Muscle of arm (tissue), 14 donors: ENCODE data around the gene WIPI1. TPM values are rescaled to one million over a fixed set of nuclear protein-coding genes. Genes with fewer than 3 reads are reported as not detected.
"Not testable (repeated sequence)": the region's sequence is repeated elsewhere in the genome, so short reads cannot be mapped to it uniquely, and the experiment has no call there.

Source experiments
- DNase-seq: peaks from one replicate; pipeline ENCODE4 v3.0.0-alpha.2; 2013
- long read RNA-seq, 11 donors: transcript quantifications; one replicate each; lab custom pipeline, GENCODE V29; 2026
- polyA plus RNA-seq, 12 donors: library from polyadenylated mRNA; unstranded; fragments of 120-200 nt; gene quantifications; one replicate each; pipeline ENCODE4 v1.2.1, GENCODE V29; 2013; ENCODE audit not compliant: insufficient read length in 12 of 12

WIPI1 gene
- polyA plus RNA-seq = 10 to 100 TPM in 11 of 12 donors, not detected in 1; 40.0 to 56.7 (median 45.3) TPM
- long read RNA-seq, donor 1, partial matches to known transcripts = 6 of 16 reads
- long read RNA-seq, donor 1, other reads (novel, unspliced or antisense) = 0 of 16 reads
- long read RNA-seq, donor 2, transcript WIPI1-201 (13 exons, 1,832 nt) = major isoform, 8 of 11 reads
- long read RNA-seq, donor 2, partial matches to known transcripts = 0 of 11 reads
- long read RNA-seq, donor 2, other reads (novel, unspliced or antisense) = 0 of 11 reads
- long read RNA-seq, donor 3, partial matches to known transcripts = 8 of 12 reads
- long read RNA-seq, donor 3, other reads (novel, unspliced or antisense) = 0 of 12 reads
- long read RNA-seq, donor 4, partial matches to known transcripts = 0 of 4 reads
- long read RNA-seq, donor 4, other reads (novel, unspliced or antisense) = 0 of 4 reads
- long read RNA-seq, donor 5, transcript WIPI1-201 (13 exons, 1,832 nt) = major isoform, 11 of 13 reads
- long read RNA-seq, donor 5, partial matches to known transcripts = 0 of 13 reads
- long read RNA-seq, donor 5, other reads (novel, unspliced or antisense) = 0 of 13 reads
- long read RNA-seq, donor 6, partial matches to known transcripts = 0 of 4 reads
- long read RNA-seq, donor 6, other reads (novel, unspliced or antisense) = 0 of 4 reads
- long read RNA-seq, donor 7, transcript WIPI1-201 (13 exons, 1,832 nt) = major isoform, 5 of 13 reads
- long read RNA-seq, donor 7, partial matches to known transcripts = 6 of 13 reads
- long read RNA-seq, donor 7, other reads (novel, unspliced or antisense) = 0 of 13 reads
- long read RNA-seq, donor 8, partial matches to known transcripts = 0 of 6 reads
- long read RNA-seq, donor 8, other reads (novel, unspliced or antisense) = 0 of 6 reads
- long read RNA-seq, donor 9, partial matches to known transcripts = 0 of 3 reads
- long read RNA-seq, donor 9, other reads (novel, unspliced or antisense) = 0 of 3 reads
- long read RNA-seq, donor 10, partial matches to known transcripts = 0 of 6 reads
- long read RNA-seq, donor 10, other reads (novel, unspliced or antisense) = 0 of 6 reads
- long read RNA-seq, donor 11, partial matches to known transcripts = 16 of 21 reads
- long read RNA-seq, donor 11, other reads (novel, unspliced or antisense) = 0 of 21 reads

DNA sequence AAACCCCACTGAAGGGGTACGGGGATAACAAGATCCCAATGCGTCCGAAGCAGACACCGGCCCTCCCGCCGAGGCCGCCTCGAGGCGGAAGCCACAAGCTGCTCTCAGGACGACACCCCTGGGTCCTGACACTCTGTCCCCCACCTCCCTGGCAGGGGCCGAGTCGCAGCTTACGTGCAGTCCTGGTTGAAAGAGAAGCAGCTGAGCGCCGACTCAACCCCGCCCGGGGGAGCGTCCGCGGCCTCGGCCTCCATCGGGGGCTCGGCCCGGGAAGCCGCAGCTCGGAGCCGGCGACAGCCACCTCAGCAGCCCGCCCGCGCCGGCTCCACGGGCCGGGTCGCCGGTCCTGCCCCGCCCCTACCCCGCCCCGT, at the start of gene WIPI1:
WIPI1 (minus strand) TSS at position 329 of the 371 bp plus-strand sequence; CDS start at position 254, 75 bp downstream.
- no peak for DNase-seq

GRCh38 chr17:68505951-68506350, 48.7 kb upstream of the WIPI1 start:
- DNase-seq = no peak

GRCh38 chr17:68501074-68501473, 43.8 kb upstream of the WIPI1 start:
- no peak for DNase-seq

DNA sequence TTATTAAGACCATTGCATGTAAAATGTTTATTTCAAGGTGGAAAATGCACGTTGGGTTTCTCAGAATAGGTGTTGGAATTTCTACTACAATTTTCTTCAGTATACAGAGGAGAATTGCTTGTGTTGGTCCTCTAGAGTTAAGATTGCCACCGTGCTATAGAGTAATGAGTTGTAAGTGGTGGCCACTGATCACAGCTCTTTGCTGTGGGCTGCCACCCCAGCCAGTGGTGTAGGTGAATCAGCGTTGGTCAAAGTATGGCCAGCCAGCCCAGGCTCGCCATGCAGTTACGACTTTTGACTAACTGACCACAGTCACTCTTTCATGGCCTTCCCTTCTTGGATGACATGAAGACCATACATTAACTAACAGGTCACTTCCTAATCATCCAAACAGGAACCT, 42.3 kb upstream of the WIPI1 start:
- DNase-seq = no peak

- DNase-seq = no peak
Measured at GRCh38 chr17:68498479-68499326, 41.4 kb upstream of the WIPI1 start.

DNA sequence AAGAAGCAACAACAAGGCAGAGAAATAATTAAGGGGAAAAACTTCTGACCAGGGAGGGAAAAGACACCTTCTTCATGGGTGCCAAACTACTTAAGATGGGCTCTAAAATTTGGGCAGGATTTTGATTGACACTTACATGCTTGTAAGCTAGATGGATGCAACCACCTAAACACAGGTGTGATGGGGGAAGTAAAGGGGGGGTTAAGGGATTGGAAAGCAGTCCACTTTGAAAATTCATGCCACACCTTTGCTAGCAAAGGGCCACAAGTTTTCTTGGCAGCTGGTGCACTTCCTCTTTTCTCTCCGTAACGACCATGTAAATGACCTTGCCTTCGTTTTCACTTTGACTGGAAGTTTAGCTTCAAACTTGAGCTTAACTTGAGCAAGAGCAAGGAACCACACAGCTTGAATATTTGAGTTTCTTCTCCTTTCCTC, 40.6 kb upstream of the WIPI1 start:
- DNase-seq = no peak

GRCh38 chr17:68495081-68495480, 37.8 kb upstream of the WIPI1 start:
- DNase-seq = no peak

DNA sequence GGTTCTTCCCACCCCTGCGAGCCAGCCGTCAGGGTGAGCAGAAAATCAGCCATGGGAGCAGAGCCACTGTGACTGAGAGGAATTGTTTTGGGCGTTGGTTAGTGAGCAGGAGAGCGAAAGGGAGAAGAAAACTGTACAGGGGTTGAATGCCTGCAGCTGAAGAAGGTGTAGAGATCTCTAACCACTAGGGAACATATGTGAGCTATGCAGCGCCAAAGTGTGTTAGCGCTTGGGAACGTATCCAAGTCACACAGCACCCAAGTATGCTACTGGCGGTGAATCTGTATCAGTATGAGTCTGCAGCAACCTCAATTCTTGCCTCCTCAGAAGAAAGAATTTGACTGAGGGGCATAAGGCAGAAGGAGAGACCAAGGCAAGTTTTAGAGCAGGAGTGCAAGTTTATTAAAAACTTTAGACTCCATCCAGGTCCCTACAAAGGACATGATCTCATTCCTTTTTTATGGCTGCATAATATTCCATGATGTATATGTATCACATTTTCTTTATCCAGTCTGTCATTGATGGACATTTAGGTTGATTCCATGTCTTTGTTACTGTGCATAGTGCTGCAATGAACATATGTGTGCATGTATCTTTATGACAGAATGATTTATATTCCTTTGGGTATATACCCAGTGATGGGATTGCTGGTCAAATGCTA, 35.2 kb upstream of the WIPI1 start:
- not testable (repeated sequence) for DNase-seq

DNA sequence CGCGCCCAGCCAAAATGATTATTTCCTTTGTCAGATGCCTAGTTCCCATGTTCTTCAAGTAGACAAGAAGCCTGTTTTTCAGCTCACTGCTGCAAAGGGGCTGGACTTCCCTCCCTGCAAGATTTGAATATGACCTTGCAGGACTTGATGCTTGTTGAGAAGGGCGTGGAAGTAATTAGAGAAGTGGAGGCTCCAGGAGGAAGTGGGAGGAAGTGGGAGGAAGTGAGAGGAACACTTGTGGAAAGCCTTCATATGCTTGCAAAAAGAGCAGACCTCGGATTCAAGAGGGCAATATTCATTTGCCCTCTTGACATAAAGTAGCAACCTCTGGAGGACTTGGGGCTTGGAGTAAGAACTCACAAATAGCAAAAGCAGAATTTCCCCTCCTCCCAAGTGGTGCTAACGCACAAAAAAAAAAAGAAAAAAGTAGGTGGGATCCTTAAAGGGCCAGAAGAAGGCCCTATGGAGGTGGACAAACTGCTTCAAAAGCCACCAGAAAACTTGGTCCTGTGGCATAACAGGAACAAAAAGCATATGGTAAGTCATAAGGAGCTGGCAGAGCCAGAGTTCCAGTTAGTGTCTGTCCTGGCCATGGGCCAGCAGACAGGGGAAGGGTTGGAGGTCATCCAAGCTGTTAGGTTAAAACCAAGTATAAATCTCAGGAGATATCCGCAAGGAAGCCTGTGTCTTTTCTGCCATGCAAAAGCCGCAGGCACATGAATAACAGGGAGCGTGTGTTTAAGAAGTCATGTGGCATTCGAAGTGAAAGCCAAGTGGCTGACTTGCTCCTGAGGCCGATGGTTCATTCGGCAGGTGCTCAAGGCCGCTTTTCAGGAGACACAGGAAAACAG, 34.3 kb upstream of the WIPI1 start:
- no peak for DNase-seq

DNA sequence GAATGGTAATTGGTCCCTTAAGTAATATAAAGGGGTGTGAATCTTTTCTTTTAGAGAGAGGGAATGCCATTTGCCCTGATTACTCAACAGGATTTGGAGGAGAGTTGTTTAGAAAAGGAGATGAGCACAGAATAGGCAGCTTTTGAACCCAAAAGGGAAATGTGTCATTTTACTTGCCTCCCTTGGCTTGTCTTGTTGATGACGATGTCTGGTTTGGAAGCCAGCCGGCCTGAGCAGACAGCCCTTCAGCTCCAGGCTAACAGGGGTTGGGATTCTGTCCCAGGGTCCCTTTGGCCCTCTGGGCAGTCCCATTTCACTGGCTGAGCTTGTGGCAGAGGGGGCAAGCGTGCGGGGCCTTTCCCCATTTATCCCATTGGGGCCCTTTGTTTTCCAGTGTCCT, 32.6 kb upstream of the WIPI1 start:
- DNase-seq = no peak

DNA sequence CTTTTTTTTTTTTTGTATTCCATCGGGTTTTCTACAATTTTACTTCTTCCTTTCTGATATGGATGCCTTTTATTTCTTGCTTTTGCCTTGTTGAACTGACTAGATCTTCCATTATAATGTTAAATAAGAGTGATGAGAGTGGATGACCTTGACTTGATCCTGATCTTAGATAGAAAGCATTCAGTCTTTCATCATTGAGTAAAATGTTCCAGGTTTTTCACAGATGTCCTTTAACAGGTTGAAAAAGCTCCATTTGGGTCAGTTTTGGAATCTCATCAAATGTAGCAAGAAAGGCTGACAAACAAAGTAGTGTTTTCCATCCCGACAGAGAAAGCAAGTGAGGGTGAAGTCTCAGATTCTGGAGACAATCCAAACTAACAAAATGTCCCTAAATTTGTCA, 27.2 kb upstream of the WIPI1 start:
- no peak for DNase-seq

DNA sequence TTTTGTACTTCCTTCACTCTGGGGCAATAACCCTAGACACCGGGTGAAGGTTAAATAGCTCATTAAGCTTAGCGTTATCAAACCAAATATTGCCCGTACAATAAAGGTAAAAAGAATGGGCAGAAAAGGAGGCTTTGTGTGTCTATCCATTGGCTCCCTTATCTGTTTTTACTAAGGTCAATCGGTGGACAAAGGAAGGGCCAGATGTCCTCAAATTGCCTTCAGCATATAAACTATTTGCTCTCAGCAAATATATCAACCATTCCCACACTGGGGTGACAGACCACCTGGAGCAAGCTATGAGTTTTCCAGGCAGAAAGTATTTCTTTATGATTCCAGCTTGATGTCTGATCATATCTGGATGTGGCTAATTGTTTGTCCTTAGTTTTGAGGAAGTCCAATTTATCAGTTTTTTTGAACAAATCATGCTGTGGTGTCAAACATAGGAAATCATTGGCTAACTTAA, 25.3 kb upstream of the WIPI1 start:
- no peak for DNase-seq

- no peak for DNase-seq
Measured at GRCh38 chr17:68480885-68481284, 23.6 kb upstream of the WIPI1 start.

- DNase-seq = no peak
Measured at GRCh38 chr17:68470961-68471360, 13.7 kb upstream of the WIPI1 start.

- DNase-seq = no peak
Measured at GRCh38 chr17:68468788-68469187, 11.5 kb upstream of the WIPI1 start.

GRCh38 chr17:68468334-68468733, 11.0 kb upstream of the WIPI1 start:
- DNase-seq = no peak

DNA sequence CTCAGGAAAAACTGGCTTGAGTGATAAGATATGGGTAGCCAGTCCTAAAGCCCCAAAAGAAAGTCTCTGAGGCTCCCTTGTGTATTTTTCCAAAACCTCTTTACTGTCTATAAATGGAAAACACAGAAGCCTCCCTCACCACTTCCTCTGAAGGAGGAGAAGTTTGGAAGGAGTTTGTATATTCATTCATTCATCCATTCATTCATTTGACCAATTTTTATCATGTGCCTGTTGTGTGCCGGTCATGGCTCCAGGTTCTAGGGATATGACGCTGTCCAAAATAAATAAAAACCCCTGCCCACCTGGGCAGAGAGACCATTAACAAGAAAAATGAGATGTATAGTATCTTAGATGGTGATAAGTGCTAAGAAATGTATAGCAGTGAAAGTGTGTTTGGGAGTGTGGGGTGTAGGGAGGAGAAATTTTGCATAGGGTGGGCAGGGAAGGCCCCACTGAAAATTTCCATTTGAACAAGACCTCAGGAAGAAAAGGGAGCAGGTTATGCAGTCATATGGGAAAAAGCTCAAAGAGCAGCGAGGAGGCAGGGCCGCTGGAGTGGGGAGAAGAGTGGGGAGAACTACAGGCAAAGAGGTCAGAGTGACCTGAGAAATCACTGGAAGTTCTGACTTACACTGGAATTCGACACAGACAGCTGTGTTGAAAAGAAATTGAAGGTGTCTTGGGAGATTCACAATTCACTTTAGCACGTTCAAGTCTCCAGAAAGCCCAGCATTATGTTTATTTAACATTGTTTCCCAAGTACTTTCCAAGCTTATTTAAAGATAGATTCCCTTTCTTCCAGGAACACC, 6.1 kb upstream of the WIPI1 start:
- no peak for DNase-seq

DNA sequence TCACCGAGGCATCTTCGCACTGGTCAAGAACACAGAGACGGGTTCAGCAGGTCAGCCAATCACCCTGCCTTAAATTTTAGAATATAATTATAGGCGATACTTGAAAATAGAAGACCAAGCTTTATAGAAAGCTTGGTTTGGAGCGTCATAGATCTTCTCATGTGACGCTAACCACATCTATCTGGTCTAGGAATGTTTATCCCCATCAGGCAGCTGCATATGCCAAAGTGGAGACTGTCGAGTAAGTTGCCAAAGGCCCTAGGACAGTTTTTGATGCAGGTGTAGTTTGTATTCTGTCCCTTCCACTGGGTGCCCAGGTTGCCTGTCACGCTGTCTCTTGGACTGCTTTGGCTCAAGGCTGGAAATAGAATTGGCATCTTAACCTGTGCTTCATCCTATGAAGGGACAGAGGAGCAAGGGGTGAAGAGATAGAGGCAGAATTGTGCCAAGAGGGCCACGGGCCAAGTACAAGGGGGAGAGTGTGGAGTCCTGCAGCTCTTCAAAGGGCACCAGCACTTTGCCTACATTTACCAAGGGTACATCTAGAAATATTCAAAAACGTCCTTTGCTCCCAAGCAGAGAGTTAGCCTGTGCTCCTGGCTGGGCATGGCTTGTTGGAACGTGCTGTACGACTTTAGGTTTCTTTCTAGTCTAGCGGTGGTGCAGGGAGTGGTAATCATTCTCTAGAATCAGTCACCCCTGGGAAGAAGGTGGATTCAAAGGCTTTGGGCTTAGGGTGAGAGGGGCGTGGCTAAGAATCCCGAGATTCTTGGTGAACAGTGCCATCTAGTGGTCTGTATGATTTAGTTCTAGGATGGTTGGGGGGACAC, 5.3 kb upstream of the WIPI1 start:
- peak; percentile 86 for DNase-seq
